ENCODE measurements around the gene SERPINE1. TPM values are rescaled to one million over a fixed set of nuclear protein-coding genes. Genes with fewer than 3 reads are reported as not detected.
"Not testable (repeated sequence)": the region's sequence is repeated elsewhere in the genome, so short reads cannot be mapped to it uniquely, and the experiment has no call there.

Gene SERPINE1
- total RNA-seq = 0.14 and 0.27 TPM in 2 replicates

- intact Hi-C loops (cut with micrococcal nuclease) = no loop called here
Measured at GRCh38 chr7:101126651-101127459, at the start of gene SERPINE1. TSS of gene SERPINE1 (plus strand) at chr7:101127104. CDS start at chr7:101128394, 1,290 bp downstream.

DNA sequence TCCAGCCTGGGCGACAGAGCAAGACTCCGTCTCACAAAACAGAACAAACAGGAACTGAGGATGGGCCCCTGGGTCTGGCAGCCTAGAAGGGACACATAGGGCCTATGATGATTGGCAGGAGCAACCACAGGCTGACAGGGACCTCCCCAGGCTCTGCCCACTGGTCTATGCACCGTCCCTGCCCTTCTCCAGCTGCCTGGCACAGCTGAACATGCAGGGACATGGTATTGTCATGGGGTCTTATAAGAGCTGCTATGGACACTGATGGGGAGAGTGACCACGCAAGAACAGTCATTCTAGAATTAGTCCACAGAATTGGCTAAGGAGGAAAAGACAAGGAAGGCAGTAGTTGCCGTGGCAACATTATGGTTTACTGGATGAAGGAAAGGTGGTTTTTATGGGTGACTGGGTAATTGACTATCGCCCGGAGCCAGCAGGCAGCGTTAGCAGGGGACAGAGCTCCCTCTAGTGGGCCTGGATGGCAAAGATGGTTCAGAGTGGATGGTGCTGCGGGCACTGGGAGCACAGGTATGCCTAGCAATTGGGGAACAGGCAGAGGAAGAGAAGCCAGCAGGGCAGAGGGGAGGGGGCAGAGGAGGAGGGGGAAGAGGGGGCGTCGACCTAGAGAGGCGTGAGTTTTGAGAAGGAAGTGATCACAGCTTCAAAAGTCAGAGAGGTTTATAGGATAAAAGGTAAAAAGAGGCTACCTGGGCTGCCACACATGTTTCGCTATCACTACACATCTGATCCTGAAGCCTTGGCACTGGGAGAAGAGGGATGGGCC, 49.4 kb upstream of the SERPINE1 start:
- intact Hi-C loops (cut with micrococcal nuclease) = loop anchor here (1.0 to 5.0 kb wide), 2 partner anchors 110 to 183 kb away; partner anchors contain the start of gene MUC12

GRCh38 chr7:101081432-101081831, 45.5 kb upstream of the SERPINE1 start:
- intact Hi-C loops (cut with micrococcal nuclease) = loop anchor here (10.0 kb wide), 1 partner anchor 73 kb away; the partner anchor contains the start of gene AP1S1

DNA sequence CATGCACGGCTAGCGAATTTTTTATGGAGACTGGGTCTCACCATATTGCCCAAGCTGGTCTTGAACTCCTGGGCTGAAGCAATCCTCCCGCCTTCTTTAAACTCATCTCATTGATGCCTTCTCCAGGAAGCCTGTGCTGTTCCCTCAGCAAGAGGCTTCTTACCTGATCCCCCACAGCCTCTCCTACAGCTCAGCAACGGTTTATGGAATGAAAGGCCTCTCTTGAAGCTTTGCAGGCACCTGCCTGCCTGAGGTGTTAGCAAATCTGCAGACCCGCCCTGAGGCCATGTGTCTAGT, 42.1 kb upstream of the SERPINE1 start:
- intact Hi-C loops (cut with micrococcal nuclease) = loop anchor here (10.0 kb wide), 1 partner anchor 70 kb away; the partner anchor contains the start of gene AP1S1

DNA sequence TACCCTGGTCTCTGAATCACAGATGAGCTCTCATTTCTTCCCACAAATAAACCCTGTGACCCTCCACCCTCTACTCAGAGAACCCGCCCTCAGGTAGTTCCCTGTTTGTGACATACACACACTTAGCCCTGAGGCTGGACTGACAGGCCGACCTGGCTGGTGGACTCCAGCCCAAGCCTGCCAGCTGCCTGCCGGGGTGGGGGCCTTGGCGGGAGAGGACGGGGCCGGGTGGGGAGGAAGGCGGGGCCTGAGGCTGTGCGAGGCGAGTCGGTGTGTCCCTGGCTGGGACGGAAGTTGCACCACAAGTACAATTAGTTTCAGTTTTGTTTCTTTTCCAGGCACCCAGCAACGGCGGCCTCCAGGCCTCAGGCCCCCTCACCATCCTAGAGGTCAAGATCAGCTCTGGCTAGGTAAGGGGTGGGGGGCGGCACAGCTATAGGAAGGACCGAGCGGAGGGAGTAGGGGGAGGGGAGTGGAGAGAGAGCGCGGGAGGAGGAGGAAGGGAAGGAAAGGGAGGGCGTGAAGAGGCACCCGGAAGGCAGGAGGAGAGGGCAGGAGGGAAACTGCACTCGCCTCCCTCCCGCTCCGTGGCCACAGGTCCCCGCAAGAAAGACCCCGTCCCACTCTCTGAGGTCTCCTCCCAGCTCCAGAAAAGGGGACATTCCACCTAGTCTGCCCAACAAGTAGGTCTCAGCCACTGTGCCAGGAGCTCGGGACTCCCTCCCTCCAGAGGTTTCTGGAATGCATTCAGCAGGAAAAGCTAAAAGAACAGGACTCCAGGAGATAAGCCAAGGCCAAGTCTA, 41.5 kb upstream of the SERPINE1 start, which contains the start of gene TRIM56:
Gene TRIM56, plus strand, starts transcription at position 320 of the 803 bp plus-strand sequence. CDS start 1,832 bp downstream, outside the sequence.
- intact Hi-C loops (cut with micrococcal nuclease) = loop anchor here (10.0 kb wide), 1 partner anchor 69 kb away; the partner anchor contains the start of gene AP1S1

DNA sequence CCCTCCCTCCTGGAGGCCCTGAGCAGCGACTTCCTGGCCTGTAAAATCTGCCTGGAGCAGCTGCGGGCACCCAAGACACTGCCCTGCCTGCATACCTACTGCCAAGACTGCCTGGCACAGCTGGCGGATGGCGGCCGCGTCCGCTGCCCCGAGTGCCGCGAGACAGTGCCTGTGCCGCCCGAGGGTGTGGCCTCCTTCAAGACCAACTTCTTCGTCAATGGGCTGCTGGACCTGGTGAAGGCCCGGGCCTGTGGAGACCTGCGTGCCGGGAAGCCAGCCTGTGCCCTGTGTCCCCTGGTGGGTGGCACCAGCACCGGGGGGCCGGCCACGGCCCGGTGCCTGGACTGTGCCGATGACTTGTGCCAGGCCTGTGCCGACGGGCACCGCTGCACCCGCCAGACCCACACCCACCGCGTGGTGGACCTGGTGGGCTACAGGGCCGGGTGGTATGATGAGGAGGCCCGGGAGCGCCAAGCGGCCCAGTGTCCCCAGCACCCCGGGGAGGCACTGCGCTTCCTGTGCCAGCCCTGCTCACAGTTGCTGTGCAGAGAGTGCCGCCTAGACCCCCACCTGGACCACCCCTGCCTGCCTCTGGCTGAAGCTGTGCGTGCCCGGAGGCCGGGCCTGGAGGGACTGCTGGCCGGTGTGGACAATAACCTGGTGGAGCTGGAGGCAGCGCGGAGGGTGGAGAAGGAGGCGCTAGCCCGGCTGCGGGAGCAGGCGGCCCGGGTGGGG, 39.4 kb upstream of the SERPINE1 start:
- intact Hi-C loops (cut with micrococcal nuclease) = loop anchor here (10.0 kb wide), 1 partner anchor 67 kb away; the partner anchor contains the start of gene AP1S1

GRCh38 chr7:101088069-101088425, 38.9 kb upstream of the SERPINE1 start:
- intact Hi-C loops (cut with micrococcal nuclease) = loop anchor here (10.0 kb wide), 1 partner anchor 67 kb away; the partner anchor contains the start of gene AP1S1

DNA sequence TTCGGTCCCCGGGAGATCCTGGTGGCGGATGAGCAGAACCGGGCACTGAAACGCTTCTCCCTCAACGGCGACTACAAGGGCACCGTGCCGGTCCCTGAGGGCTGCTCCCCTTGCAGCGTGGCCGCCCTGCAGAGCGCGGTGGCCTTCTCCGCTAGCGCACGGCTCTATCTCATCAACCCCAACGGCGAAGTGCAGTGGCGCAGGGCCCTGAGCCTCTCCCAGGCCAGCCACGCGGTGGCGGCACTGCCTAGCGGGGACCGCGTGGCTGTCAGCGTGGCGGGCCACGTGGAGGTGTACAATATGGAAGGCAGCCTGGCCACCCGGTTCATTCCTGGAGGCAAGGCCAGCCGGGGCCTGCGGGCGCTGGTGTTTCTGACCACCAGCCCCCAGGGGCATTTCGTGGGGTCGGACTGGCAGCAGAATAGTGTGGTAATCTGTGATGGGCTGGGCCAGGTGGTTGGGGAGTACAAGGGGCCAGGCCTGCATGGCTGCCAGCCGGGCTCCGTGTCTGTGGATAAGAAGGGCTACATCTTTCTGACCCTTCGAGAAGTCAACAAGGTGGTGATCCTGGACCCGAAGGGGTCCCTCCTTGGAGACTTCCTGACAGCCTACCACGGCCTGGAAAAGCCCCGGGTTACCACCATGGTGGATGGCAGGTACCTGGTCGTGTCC, 37.9 kb upstream of the SERPINE1 start:
- intact Hi-C loops (cut with micrococcal nuclease) = loop anchor here (10.0 kb wide), 1 partner anchor 66 kb away; the partner anchor contains the start of gene AP1S1

DNA sequence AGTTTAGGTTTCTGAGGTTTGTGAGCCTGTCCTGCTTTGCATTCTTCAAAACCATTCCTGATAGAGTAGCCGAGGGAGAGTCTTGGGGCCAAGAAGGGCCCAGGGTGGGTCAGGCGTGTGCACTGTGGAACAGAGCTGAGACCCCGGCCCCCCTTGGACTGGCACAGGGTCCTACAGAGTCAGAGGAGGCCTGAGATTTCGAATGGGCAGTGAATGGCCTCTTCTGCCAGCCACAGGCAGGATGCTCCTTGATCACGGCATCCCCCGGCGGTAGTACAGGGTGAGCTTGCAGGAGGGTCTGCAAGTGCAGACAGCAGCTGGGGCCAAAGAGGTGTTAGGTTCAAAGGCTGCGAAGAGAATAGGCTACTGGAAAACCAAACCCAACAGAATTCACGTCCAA, 37.0 kb upstream of the SERPINE1 start:
- intact Hi-C loops (cut with micrococcal nuclease) = loop anchor here (10.0 kb wide), 1 partner anchor 65 kb away; the partner anchor contains the start of gene AP1S1

DNA sequence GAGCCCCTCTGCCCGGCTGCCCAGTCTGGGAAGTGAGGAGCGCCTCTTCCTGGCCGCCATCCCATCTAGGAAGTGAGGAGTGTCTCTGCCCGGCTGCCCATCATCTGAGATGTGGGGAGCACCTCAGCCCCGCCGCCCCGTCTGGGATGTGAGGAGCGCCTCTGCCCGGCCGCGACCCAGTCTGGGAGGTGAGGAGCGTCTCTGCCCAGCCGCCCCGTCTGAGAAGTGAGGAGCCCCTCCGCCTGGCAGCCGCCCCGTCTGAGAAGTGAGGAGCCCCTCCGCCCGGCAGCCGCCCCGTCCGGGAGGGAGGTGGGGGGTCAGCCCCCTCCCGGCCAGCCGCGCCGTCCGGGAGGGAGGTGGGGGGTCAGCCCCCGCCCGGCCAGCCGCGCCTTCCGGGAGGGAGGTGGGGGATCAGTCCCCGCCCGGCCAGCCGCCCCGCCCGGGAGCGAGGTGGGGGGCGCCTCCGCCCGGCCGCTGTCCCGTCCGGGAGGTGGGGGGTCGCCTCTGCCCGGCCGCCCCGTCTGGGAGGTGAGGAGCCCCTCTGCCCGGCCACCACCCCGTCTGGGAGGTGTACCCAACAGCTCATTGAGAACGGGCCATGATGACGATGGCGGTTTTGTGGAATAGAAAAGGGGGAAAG, 34.5 kb upstream of the SERPINE1 start:
- intact Hi-C loops (cut with micrococcal nuclease) = not testable (repeated sequence)

DNA sequence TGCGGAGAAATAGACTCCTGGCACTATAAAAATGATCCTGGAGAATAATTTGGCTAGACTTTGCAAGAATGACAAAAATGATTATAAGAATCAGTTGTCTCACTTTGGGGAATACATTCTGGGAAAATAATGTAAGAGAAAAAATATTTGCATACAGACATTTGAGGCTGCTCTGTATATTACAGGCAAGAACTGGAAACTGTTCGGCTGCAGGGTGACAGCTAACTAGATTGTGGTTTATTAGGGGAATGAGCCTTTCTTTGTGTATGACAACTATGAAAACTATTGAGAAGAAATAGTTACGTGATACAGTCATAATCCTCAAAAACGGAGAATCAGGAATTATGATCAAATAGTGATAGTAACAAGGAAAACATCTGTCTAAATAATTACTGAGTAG, 33.0 kb upstream of the SERPINE1 start:
- intact Hi-C loops (cut with micrococcal nuclease) = no loop called here

DNA sequence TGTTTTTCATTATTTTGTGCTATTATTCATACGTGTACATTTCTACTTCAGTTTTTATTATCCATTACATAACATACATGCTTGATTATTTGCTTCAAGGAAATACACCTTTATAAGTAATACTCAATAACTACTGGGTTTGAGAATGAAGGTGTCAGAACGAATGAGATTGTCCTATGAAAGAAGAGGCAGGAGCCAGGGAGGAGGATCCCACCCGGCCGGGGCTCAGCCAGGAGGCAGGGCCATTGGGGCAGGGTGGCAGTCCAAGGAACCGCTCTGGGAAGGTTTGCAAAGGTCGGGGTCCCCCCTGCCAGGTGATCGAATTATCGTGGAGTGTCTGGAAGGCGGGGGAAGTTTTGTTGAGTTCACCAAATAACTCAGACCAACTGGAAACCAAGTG, 32.5 kb upstream of the SERPINE1 start:
- intact Hi-C loops (cut with micrococcal nuclease) = no loop called here

- intact Hi-C loops (cut with micrococcal nuclease) = no loop called here
Measured at GRCh38 chr7:101094791-101095375, 32.0 kb upstream of the SERPINE1 start.

GRCh38 chr7:101096331-101096956, 30.5 kb upstream of the SERPINE1 start:
- intact Hi-C loops (cut with micrococcal nuclease) = no loop called here

DNA sequence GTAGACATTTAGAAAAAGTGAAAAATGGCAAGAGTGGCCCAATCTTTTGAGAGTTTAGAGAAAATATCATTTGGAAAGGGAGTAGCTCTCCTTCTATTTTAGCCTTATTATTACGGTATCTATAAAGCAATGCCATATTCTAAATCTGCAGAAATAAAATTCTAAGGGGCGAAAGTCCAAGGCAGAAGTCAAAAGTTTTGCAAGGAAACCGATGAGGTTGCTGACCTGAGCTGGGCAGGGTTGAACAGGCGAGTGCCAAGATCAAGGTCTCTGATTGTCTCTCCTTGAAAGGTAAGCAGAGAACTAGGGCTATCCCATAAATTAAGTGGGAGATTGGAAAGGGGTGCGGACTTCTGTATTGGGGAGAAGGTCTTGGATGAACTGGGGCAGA, 30.0 kb upstream of the SERPINE1 start:
- intact Hi-C loops (cut with micrococcal nuclease) = no loop called here

GRCh38 chr7:101097561-101097960, 29.3 kb upstream of the SERPINE1 start:
- intact Hi-C loops (cut with micrococcal nuclease) = no loop called here

- intact Hi-C loops (cut with micrococcal nuclease) = no loop called here
Measured at GRCh38 chr7:101099969-101100781, 26.7 kb upstream of the SERPINE1 start.

All from T-helper 2 cell treated with Interferon-gamma antibody and Interleukin-4, amounts not matched to agents 100 ng/mL and 5 ng/mL, for 36 hours (primary cell).